WTC11 (cell line): ENCODE data around the gene DIRAS2.

Experiments
- MYBL2 ChIP-seq: sonication (generic); formaldehyde crosslinking; IDR thresholded peaks from 2 replicates; pipeline ENCODE4 v1.8.1; 2023; ENCODE audit warnings: mild to moderate bottlenecking, moderate library complexity, missing genetic modification reagents
- ZNF121 ChIP-seq: sonication (generic); formaldehyde crosslinking; IDR thresholded peaks from 2 replicates; pipeline ENCODE4 v1.8.0; 2023; ENCODE audit warnings: missing genetic modification reagents
- TF ChIP-seq, protein P1 (sequence below): sonication (generic); formaldehyde crosslinking; IDR thresholded peaks from 2 replicates; pipeline ENCODE4 v1.8.0; 2022; ENCODE audit warnings: mild to moderate bottlenecking, missing genetic modification reagents
- TF ChIP-seq, protein P2 (sequence below): sonication (generic); formaldehyde crosslinking; IDR thresholded peaks from 2 replicates; pipeline ENCODE4 v1.8.0; 2023; ENCODE audit warnings: missing genetic modification reagents, mild to moderate bottlenecking, borderline replicate concordance
- TF ChIP-seq, protein P3 (sequence below): fragments of 200-600 bp; IDR thresholded peaks from 2 replicates; pipeline ENCODE4 v1.8.0; 2022; ENCODE audit warnings: antibody characterized with exemption
- TF ChIP-seq, protein P4 (sequence below): fragments of 250-450 bp; sonication (Bioruptor Pico); IDR thresholded peaks from 2 replicates; pipeline ENCODE4 v2.1.2; 2022; ENCODE audit warnings: mild to moderate bottlenecking, moderate library complexity

DNA sequence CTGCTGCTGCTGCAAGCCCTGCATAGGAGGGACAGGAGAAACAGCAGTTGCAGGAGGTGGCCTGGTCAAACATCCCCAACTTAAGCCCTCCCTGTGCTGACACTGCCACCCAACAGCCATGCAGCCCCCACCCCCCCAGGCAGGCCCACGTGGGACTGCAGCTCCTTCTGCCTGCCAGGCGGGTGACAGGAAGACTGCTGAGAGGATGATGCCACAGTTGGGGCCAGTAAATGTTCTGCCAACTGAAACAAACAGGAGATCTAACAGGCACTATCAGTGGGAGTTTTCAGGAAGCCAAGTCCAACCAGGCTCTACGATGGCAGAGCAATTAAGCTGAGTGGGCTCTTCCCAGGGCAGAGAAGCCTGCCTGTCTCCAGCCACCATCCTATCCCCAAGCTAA, 31.1 kb downstream of the DIRAS2 start:
- TF ChIP-seq, protein P1, sequence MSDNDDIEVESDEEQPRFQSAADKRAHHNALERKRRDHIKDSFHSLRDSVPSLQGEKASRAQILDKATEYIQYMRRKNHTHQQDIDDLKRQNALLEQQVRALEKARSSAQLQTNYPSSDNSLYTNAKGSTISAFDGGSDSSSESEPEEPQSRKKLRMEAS (CRISPR knock-in tag), result no peak
- TF ChIP-seq ZNF121 (CRISPR knock-in tag) (no peak), MYBL2 (CRISPR knock-in tag) (no peak)
- TF ChIP-seq, protein P2, sequence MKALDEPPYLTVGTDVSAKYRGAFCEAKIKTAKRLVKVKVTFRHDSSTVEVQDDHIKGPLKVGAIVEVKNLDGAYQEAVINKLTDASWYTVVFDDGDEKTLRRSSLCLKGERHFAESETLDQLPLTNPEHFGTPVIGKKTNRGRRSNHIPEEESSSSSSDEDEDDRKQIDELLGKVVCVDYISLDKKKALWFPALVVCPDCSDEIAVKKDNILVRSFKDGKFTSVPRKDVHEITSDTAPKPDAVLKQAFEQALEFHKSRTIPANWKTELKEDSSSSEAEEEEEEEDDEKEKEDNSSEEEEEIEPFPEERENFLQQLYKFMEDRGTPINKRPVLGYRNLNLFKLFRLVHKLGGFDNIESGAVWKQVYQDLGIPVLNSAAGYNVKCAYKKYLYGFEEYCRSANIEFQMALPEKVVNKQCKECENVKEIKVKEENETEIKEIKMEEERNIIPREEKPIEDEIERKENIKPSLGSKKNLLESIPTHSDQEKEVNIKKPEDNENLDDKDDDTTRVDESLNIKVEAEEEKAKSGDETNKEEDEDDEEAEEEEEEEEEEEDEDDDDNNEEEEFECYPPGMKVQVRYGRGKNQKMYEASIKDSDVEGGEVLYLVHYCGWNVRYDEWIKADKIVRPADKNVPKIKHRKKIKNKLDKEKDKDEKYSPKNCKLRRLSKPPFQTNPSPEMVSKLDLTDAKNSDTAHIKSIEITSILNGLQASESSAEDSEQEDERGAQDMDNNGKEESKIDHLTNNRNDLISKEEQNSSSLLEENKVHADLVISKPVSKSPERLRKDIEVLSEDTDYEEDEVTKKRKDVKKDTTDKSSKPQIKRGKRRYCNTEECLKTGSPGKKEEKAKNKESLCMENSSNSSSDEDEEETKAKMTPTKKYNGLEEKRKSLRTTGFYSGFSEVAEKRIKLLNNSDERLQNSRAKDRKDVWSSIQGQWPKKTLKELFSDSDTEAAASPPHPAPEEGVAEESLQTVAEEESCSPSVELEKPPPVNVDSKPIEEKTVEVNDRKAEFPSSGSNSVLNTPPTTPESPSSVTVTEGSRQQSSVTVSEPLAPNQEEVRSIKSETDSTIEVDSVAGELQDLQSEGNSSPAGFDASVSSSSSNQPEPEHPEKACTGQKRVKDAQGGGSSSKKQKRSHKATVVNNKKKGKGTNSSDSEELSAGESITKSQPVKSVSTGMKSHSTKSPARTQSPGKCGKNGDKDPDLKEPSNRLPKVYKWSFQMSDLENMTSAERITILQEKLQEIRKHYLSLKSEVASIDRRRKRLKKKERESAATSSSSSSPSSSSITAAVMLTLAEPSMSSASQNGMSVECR, result no peak
- TF ChIP-seq, protein P3, sequence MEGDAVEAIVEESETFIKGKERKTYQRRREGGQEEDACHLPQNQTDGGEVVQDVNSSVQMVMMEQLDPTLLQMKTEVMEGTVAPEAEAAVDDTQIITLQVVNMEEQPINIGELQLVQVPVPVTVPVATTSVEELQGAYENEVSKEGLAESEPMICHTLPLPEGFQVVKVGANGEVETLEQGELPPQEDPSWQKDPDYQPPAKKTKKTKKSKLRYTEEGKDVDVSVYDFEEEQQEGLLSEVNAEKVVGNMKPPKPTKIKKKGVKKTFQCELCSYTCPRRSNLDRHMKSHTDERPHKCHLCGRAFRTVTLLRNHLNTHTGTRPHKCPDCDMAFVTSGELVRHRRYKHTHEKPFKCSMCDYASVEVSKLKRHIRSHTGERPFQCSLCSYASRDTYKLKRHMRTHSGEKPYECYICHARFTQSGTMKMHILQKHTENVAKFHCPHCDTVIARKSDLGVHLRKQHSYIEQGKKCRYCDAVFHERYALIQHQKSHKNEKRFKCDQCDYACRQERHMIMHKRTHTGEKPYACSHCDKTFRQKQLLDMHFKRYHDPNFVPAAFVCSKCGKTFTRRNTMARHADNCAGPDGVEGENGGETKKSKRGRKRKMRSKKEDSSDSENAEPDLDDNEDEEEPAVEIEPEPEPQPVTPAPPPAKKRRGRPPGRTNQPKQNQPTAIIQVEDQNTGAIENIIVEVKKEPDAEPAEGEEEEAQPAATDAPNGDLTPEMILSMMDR, result no peak
- TF ChIP-seq, protein P4, sequence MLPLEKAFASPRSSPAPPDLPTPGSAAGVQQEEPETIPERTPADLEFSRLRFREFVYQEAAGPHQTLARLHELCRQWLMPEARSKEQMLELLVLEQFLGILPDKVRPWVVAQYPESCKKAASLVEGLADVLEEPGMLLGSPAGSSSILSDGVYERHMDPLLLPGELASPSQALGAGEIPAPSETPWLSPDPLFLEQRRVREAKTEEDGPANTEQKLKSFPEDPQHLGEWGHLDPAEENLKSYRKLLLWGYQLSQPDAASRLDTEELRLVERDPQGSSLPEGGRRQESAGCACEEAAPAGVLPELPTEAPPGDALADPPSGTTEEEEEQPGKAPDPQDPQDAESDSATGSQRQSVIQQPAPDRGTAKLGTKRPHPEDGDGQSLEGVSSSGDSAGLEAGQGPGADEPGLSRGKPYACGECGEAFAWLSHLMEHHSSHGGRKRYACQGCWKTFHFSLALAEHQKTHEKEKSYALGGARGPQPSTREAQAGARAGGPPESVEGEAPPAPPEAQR (CRISPR knock-in tag), result no peak
